HG03175 (cell line): ENCODE measurements around the gene DPP7.
"Not testable (repeated sequence)": the region's sequence is repeated elsewhere in the genome, so short reads cannot be mapped to it uniquely, and the experiment has no call there.

ENCODE experiments used
- ATAC-seq: cut with Tn5 transposase; IDR thresholded peaks from one replicate; pipeline ENCODE4 v1.9.1; 2021; ENCODE audit warnings: mild to moderate bottlenecking, moderate library complexity; ENCODE audit not compliant: unreplicated experiment

The DPP7 gene

GRCh38 chr9:137075275-137075775 lies 39.2 kb downstream of the DPP7 start:
- no peak for ATAC-seq

GRCh38 chr9:137074657-137075274 lies 39.8 kb downstream of the DPP7 start:
- ATAC-seq: no peak

GRCh38 chr9:137073992-137074399 lies 40.5 kb downstream of the DPP7 start:
- ATAC-seq: no peak

- no peak for ATAC-seq
Measured at GRCh38 chr9:137071282-137071681, 43.3 kb downstream of the DPP7 start.

- ATAC-seq: peak; percentile 7
Measured at GRCh38 chr9:137070906-137071275, 43.6 kb downstream of the DPP7 start.

- ATAC-seq: peak; percentile 74
Measured at GRCh38 chr9:137070201-137070905, 44.2 kb downstream of the DPP7 start, which contains the start of gene SAPCD2. Gene SAPCD2 (minus strand): TSS chr9:137070557. CDS start chr9:137070460, 97 bp downstream.

- peak; percentile 23 for ATAC-seq
Measured at GRCh38 chr9:137069508-137070091, 44.9 kb downstream of the DPP7 start.

GRCh38 chr9:137068539-137069507 lies 45.7 kb downstream of the DPP7 start:
- no peak for ATAC-seq

GRCh38 chr9:137067860-137068538 lies 46.5 kb downstream of the DPP7 start:
- no peak for ATAC-seq

- no peak for ATAC-seq
Measured at GRCh38 chr9:137066096-137066861, 48.3 kb downstream of the DPP7 start.

GRCh38 chr9:137065336-137065967 lies 49.1 kb downstream of the DPP7 start:
- ATAC-seq: no peak

- ATAC-seq: no peak
Measured at GRCh38 chr9:137064880-137065164, 49.7 kb downstream of the DPP7 start.

- no peak for ATAC-seq
Measured at GRCh38 chr9:137064027-137064879, 50.3 kb downstream of the DPP7 start.

GRCh38 chr9:137063311-137064026 lies 51.1 kb downstream of the DPP7 start:
- no peak for ATAC-seq

- ATAC-seq: not testable (repeated sequence)
Measured at GRCh38 chr9:137062798-137063197, 51.7 kb downstream of the DPP7 start.

GRCh38 chr9:137062384-137062783 lies 52.1 kb downstream of the DPP7 start:
- no peak for ATAC-seq
